Stimulated activated CD4-positive, alpha-beta T cell treated with anti-CD3 and anti-CD28 coated beads, TNF-alpha, amount 100 ng/mL, for 48 hours (primary cell): Measurements from ENCODE around the gene ARHGAP45.
"Not testable (repeated sequence)": the region's sequence is repeated elsewhere in the genome, so short reads cannot be mapped to it uniquely, and the experiment has no call there.

ENCODE experiments used
- DNase-seq, 3 donors: peaks; one replicate each; pipeline ENCODE4 v3.0.0-alpha.2; 2020; ENCODE audit warnings: low read depth in 3 of 3

ARHGAP45 gene

GRCh38 chr19:1105008-1105872, 38.3 kb downstream of the ARHGAP45 start:
- no peak for DNase-seq

DNA sequence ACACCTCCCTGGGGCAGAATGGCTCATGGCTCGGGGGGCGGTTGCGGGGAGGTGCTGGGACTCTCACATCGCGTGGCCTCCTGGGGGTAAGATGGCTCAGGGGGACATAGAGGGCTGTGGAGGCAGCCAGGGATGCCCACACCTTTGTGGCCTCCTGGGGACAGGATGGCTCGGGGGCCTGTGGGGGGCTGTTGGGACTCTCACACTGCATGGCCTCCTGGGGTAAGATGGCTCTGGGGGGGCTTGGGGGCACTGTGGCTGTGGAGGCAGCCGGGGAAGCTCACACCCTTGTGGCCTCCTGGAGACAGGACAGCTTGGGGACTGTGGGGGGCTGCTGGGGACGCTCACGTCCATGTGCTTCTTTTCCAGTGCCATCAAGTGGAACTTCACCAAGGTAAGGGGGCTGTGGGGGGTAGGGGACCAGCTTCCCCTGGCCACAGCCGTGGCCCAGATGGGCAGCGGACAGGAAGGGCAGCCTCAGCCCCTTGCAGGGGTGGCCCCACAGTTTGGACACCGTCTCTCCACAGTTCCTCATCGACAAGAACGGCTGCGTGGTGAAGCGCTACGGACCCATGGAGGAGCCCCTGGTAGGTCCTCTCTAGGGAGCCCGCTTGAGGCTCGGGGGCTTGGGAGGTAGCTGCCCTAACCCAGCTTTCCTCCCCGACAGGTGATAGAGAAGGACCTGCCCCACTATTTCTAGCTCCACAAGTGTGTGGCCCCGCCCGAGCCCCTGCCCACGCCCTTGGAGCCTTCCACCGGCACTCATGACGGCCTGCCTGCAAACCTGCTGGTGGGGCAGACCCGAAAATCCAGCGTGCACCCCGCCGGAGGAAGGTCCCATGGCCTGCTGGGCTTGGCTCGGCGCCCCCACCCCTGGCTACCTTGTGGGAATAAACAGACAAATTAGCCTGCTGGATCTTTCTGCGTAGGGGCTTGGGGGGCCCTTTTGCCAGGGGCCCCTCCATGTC, 39.2 kb downstream of the ARHGAP45 start:
- DNase-seq, result no peak

GRCh38 chr19:1106841-1107660, 40.1 kb downstream of the ARHGAP45 start:
- DNase-seq, result no peak

GRCh38 chr19:1107661-1108261, 40.8 kb downstream of the ARHGAP45 start:
- DNase-seq, result no peak

- DNase-seq, result no peak
Observed at GRCh38 chr19:1108291-1109031, 41.5 kb downstream of the ARHGAP45 start.

DNA sequence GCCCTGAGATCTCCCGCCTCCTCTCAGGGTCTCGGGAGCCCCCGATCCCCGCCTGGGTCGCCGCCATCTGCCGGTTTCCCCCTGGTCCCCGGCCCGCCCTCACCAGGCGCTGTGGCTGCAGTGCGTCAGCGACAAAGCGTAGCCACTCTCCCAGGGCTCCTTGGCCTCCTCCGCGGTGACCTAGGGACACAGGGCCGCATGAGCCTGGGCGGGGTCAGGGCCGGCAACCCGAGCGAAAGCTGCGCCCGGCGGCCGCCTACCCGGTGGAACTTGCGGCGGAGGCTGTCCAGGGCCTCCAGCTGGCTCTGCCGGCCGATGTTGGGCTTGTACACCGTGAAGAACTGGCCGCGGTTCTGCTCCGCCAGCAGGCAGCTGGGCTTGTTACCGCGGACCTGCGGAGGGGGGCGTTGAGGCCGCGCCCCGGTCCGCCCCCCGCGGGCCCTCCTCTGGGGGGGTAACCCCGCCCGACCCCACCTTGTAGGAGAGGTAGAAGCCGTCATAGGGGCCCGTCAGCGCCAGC, 42.1 kb downstream of the ARHGAP45 start:
- DNase-seq, result no peak

GRCh38 chr19:1109697-1110671, 43.0 kb downstream of the ARHGAP45 start:
- no peak for DNase-seq

DNA sequence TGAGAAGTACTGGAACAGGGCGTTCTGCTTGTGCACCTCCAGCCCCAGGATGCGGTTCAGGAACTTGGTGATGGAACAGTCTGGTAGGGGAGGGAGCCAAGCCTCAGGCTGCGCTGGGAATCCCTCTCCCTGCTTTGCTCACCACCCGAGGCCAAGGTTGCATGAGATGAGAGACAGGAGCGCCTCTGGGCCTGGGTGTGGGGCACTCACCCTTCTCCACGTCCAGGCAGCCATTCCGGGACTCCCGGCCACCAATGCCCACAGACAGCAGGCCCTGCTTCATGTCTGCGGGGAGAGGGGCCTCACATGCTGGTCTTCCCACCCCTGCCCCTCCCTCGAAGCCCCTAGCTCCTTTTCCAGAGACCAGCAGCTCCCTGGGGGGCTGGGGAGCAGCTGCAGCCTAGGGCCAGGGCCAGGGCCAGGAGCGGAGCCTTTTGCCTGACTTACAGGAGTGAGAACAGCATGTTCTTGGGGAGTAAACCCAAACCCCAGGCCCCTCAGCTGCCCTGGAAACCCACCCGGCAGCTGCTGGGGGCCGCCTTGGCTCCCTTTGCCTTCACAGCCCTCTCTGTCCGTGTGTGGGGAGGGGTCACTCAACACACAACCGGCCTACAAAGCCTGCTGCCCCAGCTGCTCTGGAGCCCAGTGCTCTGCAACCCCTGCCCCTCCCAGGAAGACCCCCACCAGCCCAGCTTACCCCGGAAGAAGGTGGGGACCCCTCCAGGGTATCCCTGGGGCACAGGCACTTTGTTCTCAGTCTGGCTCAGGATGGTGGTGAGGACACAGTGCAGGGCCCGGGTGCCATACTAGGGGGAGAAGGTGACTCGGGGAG, 44.1 kb downstream of the ARHGAP45 start:
- DNase-seq, result no peak

DNA sequence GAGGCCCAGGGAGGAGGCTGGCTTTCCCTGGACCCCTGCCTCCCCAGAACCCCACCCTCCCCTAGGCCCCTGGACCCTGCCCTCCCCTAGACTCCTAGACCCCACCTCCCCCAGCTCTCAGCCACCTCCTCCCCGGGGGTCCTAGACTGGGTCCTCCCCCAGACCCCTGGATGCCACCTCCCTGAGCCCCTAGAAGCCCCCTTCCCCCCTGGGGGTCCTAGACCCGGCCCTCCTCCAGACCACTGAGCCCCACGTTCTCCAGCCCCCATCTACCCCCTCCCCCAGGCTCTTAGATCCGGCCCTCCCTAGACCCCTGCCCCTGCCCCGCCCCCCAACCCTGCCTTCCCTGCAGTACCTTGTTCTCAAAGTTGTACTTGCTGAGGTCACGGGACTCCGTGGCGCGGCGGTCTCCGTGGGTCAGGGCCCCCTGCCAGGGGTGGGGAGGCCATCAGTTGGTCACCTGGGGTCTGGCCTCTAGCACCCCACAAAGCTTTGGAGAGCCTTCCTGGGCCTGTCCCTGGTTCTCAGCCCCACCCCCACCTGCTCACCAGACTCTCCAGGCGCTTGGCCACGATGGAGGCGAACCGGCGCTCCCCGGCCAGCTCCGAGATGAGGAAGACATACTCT, 44.8 kb downstream of the ARHGAP45 start:
- DNase-seq, result no peak

DNA sequence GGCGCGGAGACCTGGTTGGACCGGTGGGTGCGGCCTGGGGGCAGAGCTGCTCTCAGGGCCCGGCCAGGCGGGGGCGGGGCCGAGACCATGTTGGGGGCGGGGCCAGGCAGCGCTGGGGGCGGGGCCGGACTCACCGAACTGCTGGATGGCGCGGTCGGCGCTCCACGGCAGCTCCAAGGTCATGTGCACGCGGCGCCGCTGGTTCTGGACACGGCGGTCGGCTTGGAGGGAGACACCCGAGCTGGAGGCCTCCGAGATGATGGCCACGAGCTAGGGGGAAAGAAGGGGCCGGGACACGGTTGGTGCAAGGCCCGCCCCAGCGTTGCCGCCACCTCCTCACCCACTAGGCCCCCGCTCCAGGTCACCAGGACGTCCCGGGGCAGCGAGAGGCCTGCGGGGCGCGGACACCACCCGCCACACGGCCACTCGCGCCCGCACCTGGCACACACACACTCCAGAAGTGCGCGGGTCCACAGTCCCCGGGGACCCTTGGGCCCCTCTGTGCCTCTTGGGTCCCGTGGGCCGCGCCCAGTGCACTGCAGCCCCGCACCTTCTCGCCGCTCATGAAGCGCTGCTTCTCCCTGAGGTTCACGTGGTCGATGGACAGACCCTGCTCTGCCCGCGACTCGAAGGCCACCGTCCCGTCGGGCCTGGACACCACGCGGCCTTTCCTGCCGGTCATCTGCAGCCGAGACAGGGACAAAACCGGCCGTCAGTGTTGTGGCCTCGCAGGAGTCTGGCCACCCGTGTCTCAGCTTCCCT, 45.5 kb downstream of the ARHGAP45 start:
- no peak for DNase-seq

GRCh38 chr19:1113030-1113985, 46.3 kb downstream of the ARHGAP45 start:
- peak; percentile 61 to 85 (median 62) for DNase-seq

- no peak for DNase-seq
Observed at GRCh38 chr19:1113986-1114483, 47.1 kb downstream of the ARHGAP45 start.

DNA sequence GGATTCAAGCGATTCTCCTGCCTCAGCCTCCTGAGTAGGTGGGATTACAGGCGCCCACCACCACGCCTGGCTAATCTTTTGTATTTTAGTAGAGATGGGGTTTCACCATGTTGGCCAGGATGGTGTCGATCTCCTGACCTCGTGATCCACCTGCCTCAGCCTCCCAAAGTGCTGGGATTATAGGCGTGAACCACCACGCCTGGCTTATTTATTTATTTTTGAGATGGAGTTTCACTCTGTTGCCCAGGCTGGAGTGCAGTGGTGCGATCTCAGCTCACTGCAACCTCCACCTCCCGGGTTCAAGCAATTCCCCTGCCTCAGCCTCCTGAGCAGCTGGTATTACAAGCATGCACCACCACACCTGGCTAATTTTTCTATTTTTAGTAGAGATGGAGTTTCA, 47.8 kb downstream of the ARHGAP45 start:
- not testable (repeated sequence) for DNase-seq

- DNase-seq, result no peak
Observed at GRCh38 chr19:1115646-1116420, 48.9 kb downstream of the ARHGAP45 start.
